K562 (cell line): ENCODE results near the gene UCN. TPM values are rescaled to one million over a fixed set of nuclear protein-coding genes. Genes with fewer than 3 reads are reported as not detected.

Experiments used
- ARID4B ChIP-seq: sonication (generic); formaldehyde crosslinking; IDR thresholded peaks from 2 replicates; pipeline ENCODE4 v1.8.0; 2022; ENCODE audit warnings: mild to moderate bottlenecking, missing genetic modification reagents
- CREB5 ChIP-seq: fragments of 250-450 bp; sonication (Bioruptor Pico); IDR thresholded peaks from 2 replicates; pipeline ENCODE4 v1.5.0; 2020; ENCODE audit warnings: mild to moderate bottlenecking
- POLR2G ChIP-seq: fragments of 200-400 bp; formaldehyde crosslinking; IDR thresholded peaks from 2 replicates; pipeline ENCODE4 v1.6.1; 2017; ENCODE audit warnings: low read depth, mild to moderate bottlenecking, antibody characterized with exemption, low read length, moderate library complexity
- POLR3A ChIP-seq: IDR thresholded peaks from 2 replicates; pipeline ENCODE4 v1.6.1; 2011; ENCODE audit warnings: borderline replicate concordance, mild to moderate bottlenecking, moderate library complexity; ENCODE audit not compliant: insufficient read length, insufficient read depth; ENCODE audit errors: extremely low read depth
- U2AF1 ChIP-seq: fragments of 200-400 bp; formaldehyde crosslinking; optimal IDR thresholded peaks from 2 replicates; pipeline ENCODE3; 2017; ENCODE audit warnings: mild to moderate bottlenecking, low read depth, low read length, moderate library complexity
- polyA plus RNA-seq, 8 experiments: library from polyadenylated mRNA; depleted of rRNA in 4 of 8; stranded (reverse) in 5 of 8; unstranded in 3 of 8; fragments of >200 nt; fragmentation: Nextera tagmentation in 2 of 8; fragmentation: Illumina TruSeq in 1 of 8; extraction: Ambion mirVana in 2 of 8; extraction: Trizol in 1 of 8; gene quantifications; 2 replicates each; pipeline versions ENCODE4 v1.2.1 to v1.2.3, GENCODE V29; 2011 to 2014; ENCODE audit warnings: inconsistent platforms in 1 of 8, missing spikeins in 1 of 8
- total RNA-seq, 7 experiments: library from RNA; depleted of rRNA in 6 of 7; stranded (reverse); fragments of >200 nt in 6 of 7; fragmentation: Illumina TruSeq in 2 of 7; extraction: Trizol in 2 of 7; gene quantifications; 2 replicates each; pipeline versions ENCODE4 v1.2.1 to v1.2.3, GENCODE V29; 2011 to 2021; ENCODE audit warnings: low replicate concordance in 1 of 7

The UCN gene
- total and polyA plus RNA-seq, 9 of the 15 experiments (the other 6 are each of a cell fraction or from before 2014, with no cell fraction given), result 0.10 to 2.7 (median 0.43) TPM

GRCh38 chr2:27262379-27263286, 45.6 kb downstream of the UCN start, which contains the start of gene SLC30A3 (continued):
- TF ChIP-seq ARID4B, result 0 out of 2 replicates have a peak, but pooled peaks have one; percentile 18
- TF ChIP-seq CREB5 (CRISPR knock-in tag), result no peak
- no peak for TF ChIP-seq POLR3A
- peak; percentile 43 for TF ChIP-seq U2AF1
- peak; percentile 66 for TF ChIP-seq POLR2G
